IMR-90 (cell line): ENCODE data around the gene SDK1. TPM values are rescaled to one million over a fixed set of nuclear protein-coding genes. Genes with fewer than 3 reads are reported as not detected.
A peak's percentile ranks its signal among the peaks of the same experiment; 100 is the strongest.

Experiments
- ATAC-seq: fragments of 200-7000 bp; cut with Tn5 transposase; 2 replicates; pipeline ENCODE4 v1.9.1; 2020; ENCODE audit warnings: low read depth, mild to moderate bottlenecking, moderate library complexity
- BruUV-seq: library from RNA; stranded (reverse); fragments of 400-500 nt; replicated peaks from 2 replicates; lab custom pipeline; 2021; lab: Mats Ljungman, UMichigan
- CTCF ChIA-PET: fragments of 300-600 bp; formaldehyde crosslinking; extraction: SDS; loops from one replicate; lab custom pipeline; 2021; ENCODE audit warnings: antibody characterized with exemption; lab: Yijun Ruan, JAX
- POLR2A ChIA-PET: fragments of 300-600 bp; sonication (Branson Sonifier 250); formaldehyde crosslinking; loops from one replicate; lab custom pipeline; 2022; ENCODE audit warnings: antibody characterized with exemption; ENCODE audit not compliant: unreplicated experiment; lab: Charles Lee
- DNase-seq: peaks from one replicate; pipeline ENCODE4 v3.0.0; 2013
- H2AFZ ChIP-seq: replicated peaks from 2 replicates; pipeline ENCODE3; 2013; ENCODE audit warnings: low read length, mild to moderate bottlenecking; ENCODE audit not compliant: poor library complexity
- H2AK5ac ChIP-seq: 2 replicates; pipeline ENCODE4 v1.6.1; 2013; ENCODE audit warnings: low read depth, low read length, inconsistent platforms
- H2AK9ac ChIP-seq: replicated peaks from 2 replicates; pipeline ENCODE3; 2013; ENCODE audit warnings: mild to moderate bottlenecking, low read depth, low read length, moderate library complexity; ENCODE audit not compliant: poor library complexity
- H2BK120ac ChIP-seq: 2 replicates; pipeline ENCODE4 v1.6.1; 2013; ENCODE audit warnings: low read depth, low read length, inconsistent platforms
- H2BK15ac ChIP-seq: 3 replicates; pipeline ENCODE4 v1.6.1; 2013; ENCODE audit warnings: low read depth, low read length, inconsistent platforms
- H2BK20ac ChIP-seq: 2 replicates; pipeline ENCODE4 v1.6.1; 2013; ENCODE audit warnings: low read depth, mild to moderate bottlenecking, inconsistent platforms, low read length, moderate library complexity
- H2BK5ac ChIP-seq: 2 replicates; pipeline ENCODE4 v1.6.1; 2013; ENCODE audit warnings: mild to moderate bottlenecking, low read depth, low read length, inconsistent platforms; ENCODE audit not compliant: poor library complexity, severe bottlenecking
- H3K14ac ChIP-seq: replicated peaks from 2 replicates; pipeline ENCODE4 v1.6.1; 2013; ENCODE audit warnings: low read depth, low read length, inconsistent platforms
- H3K18ac ChIP-seq: 2 replicates; pipeline ENCODE4 v1.6.1; 2013; ENCODE audit warnings: low read depth, low read length, control low read depth
- H3K23ac ChIP-seq: 2 replicates; pipeline ENCODE4 v1.6.1; 2013; ENCODE audit warnings: low read depth, low read length, inconsistent platforms
- H3K27ac ChIP-seq: 2 replicates; pipeline ENCODE4 v1.5.1; 2013; ENCODE audit warnings: mild to moderate bottlenecking, control low read depth, low read length; ENCODE audit not compliant: insufficient read depth
- H3K27me3 ChIP-seq: 2 replicates; pipeline ENCODE4 v1.6.1; 2013; ENCODE audit warnings: low read length; ENCODE audit not compliant: control insufficient read depth, insufficient read depth
- H3K36me3 ChIP-seq: 2 replicates; pipeline ENCODE4 v1.6.1; 2013; ENCODE audit warnings: low read length, mixed read lengths; ENCODE audit not compliant: control insufficient read depth, insufficient read depth
- H3K4ac ChIP-seq: 2 replicates; pipeline ENCODE4 v1.6.1; 2013; ENCODE audit warnings: low read depth, low read length, inconsistent platforms
- H3K4me1 ChIP-seq: 2 replicates; pipeline ENCODE4 v1.6.1; 2013; ENCODE audit warnings: low read length, mixed read lengths; ENCODE audit not compliant: control insufficient read depth, insufficient read depth
- H3K4me2 ChIP-seq: 2 replicates; pipeline ENCODE4 v1.6.1; 2013; ENCODE audit warnings: low read depth, mild to moderate bottlenecking, control low read depth, low read length, moderate library complexity
- H3K4me3 ChIP-seq: 2 replicates; pipeline ENCODE4 v1.5.1; 2013; ENCODE audit warnings: low read depth, mild to moderate bottlenecking, control low read depth, low read length, moderate library complexity; ENCODE audit not compliant: insufficient read depth
- H3K56ac ChIP-seq: 2 replicates; pipeline ENCODE4 v1.6.1; 2013; ENCODE audit warnings: low read length, inconsistent platforms; ENCODE audit not compliant: insufficient read depth; ENCODE audit errors: extremely low read depth
- H3K79me1 ChIP-seq, 2 experiments: 2 replicates each; pipeline ENCODE4 v1.6.1; 2013; ENCODE audit warnings: low read length in 2 of 2, inconsistent platforms in 1 of 2, low read depth in 1 of 2
- H3K9ac ChIP-seq: 2 replicates; pipeline ENCODE4 v1.6.1; 2013; ENCODE audit warnings: low read depth, low read length, control low read depth
- H3K9me1 ChIP-seq: 2 replicates; pipeline ENCODE4 v1.6.1; 2013; ENCODE audit warnings: low read length, inconsistent platforms; ENCODE audit not compliant: insufficient read depth
- H3K9me3 ChIP-seq: 2 replicates; pipeline ENCODE4 v1.6.1; 2013; ENCODE audit warnings: low read length; ENCODE audit not compliant: control insufficient read depth, insufficient read depth
- H4K20me1 ChIP-seq: 2 replicates; pipeline ENCODE4 v1.6.1; 2013; ENCODE audit warnings: low read length, inconsistent platforms; ENCODE audit not compliant: insufficient read depth
- H4K5ac ChIP-seq: 2 replicates; pipeline ENCODE4 v1.6.1; 2013; ENCODE audit warnings: mild to moderate bottlenecking, low read depth, low read length, control low read depth
- H4K8ac ChIP-seq, 2 experiments: 2 replicates each; pipeline ENCODE4 v1.6.1; 2013; ENCODE audit warnings: low read depth in 2 of 2, low read length in 2 of 2, control low read depth in 1 of 2, inconsistent platforms in 1 of 2
- H4K91ac ChIP-seq: 2 replicates; pipeline ENCODE4 v1.6.1; 2013; ENCODE audit warnings: low read depth, low read length, inconsistent platforms; ENCODE audit not compliant: insufficient read depth
- BHLHE40 ChIP-seq: fragments of 150-350 bp; IDR thresholded peaks from 2 replicates; pipeline ENCODE4 v1.6.1; 2016; ENCODE audit warnings: mild to moderate bottlenecking, low read depth, low read length
- CEBPB ChIP-seq: IDR thresholded peaks from 2 replicates; pipeline ENCODE4 v1.6.1; 2012; ENCODE audit warnings: low read depth, low read length, improper control_type of control experiment
- CHD1 ChIP-seq: IDR thresholded peaks from 2 replicates; pipeline ENCODE4 v1.6.1; 2012; ENCODE audit warnings: low read depth, low read length, improper control_type of control experiment
- FOS ChIP-seq: fragments of 150-350 bp; IDR thresholded peaks from 2 replicates; pipeline ENCODE4 v1.6.1; 2016; ENCODE audit warnings: low read depth, low read length
- NFE2L2 ChIP-seq: fragments of 150-350 bp; IDR thresholded peaks from 2 replicates; pipeline ENCODE4 v1.6.1; 2016; ENCODE audit warnings: low read depth, mild to moderate bottlenecking, low read length
- POLR2A ChIP-seq: IDR thresholded peaks from 2 replicates; pipeline ENCODE4 v1.6.1; 2012; ENCODE audit warnings: mild to moderate bottlenecking, low read depth, low read length
- RAD21 ChIP-seq: IDR thresholded peaks from 2 replicates; pipeline ENCODE4 v1.6.1; 2012; ENCODE audit warnings: low read length, improper control_type of control experiment
- RFX5 ChIP-seq: IDR thresholded peaks from 2 replicates; pipeline ENCODE4 v1.8.0; 2012; ENCODE audit warnings: low read depth, mild to moderate bottlenecking, low read length, moderate library complexity
- WGBS, 2 experiments: methylation state at CpG; one replicate each; pipeline versions ENCODE4 v1.1.5 to v1.1.7; 2013; ENCODE audit warnings: missing lambda C conversion rate in 2 of 2; ENCODE audit not compliant: insufficient read length in 1 of 2; ENCODE audit errors: extremely low coverage in 2 of 2; 5-methylcytosine and 5-hydroxymethylcytosine counted together
- dilution Hi-C: fragments of 300-500 bp; cut with HindIII; formaldehyde crosslinking; loops from one replicate; pipeline ENCODE4 v1.14.3; 2018; ENCODE audit warnings: low sequenced_read_pairs; ENCODE audit not compliant: unreplicated experiment
- in situ Hi-C: fragments of 300-500 bp; cut with MboI; formaldehyde crosslinking; loops from 3 replicates; pipeline ENCODE4 v1.14.3; 2019; ENCODE audit warnings: low sequenced_read_pairs, inconsistent platforms, mixed read lengths
- intact Hi-C: fragments of 100-400 bp; cut with micrococcal nuclease; formaldehyde crosslinking; loops from 2 replicates; pipeline ENCODE4 v1.10.0; 2022
- polyA plus RNA-seq, 3 experiments: library from polyadenylated mRNA; depleted of rRNA; stranded (reverse); fragments of >200 nt; gene quantifications; 2 replicates each; pipeline ENCODE4 v1.2.3, GENCODE V29; 2012; ENCODE audit warnings: low replicate concordance in 1 of 3
- total RNA-seq: library from RNA; depleted of rRNA; stranded (reverse); fragments of >200 nt; gene quantifications from 2 replicates; pipeline ENCODE4 v1.2.3, GENCODE V29; 2012
- TF ChIP-seq, protein P1 (sequence below): fragments of 150-350 bp; IDR thresholded peaks from 2 replicates; pipeline ENCODE4 v1.6.1; 2017; ENCODE audit warnings: mild to moderate bottlenecking, antibody characterized with exemption, low read length, low read depth
- TF ChIP-seq, protein P2 (sequence below): conservative IDR thresholded peaks from 2 replicates; pipeline ENCODE4 v1.5.1; 2012; ENCODE audit warnings: mild to moderate bottlenecking, low read depth, low read length, improper control_type of control experiment
- TF ChIP-seq, protein P3 (sequence below): fragments of 150-350 bp; IDR thresholded peaks from 2 replicates; pipeline ENCODE4 v1.6.1; 2016; ENCODE audit warnings: low read depth, mild to moderate bottlenecking, low read length, moderate library complexity, borderline replicate concordance

SDK1 gene
- total and polyA plus RNA-seq, 2 of the 4 experiments (the other 2 are of a cell fraction): 1.5 to 1.6 TPM

DNA sequence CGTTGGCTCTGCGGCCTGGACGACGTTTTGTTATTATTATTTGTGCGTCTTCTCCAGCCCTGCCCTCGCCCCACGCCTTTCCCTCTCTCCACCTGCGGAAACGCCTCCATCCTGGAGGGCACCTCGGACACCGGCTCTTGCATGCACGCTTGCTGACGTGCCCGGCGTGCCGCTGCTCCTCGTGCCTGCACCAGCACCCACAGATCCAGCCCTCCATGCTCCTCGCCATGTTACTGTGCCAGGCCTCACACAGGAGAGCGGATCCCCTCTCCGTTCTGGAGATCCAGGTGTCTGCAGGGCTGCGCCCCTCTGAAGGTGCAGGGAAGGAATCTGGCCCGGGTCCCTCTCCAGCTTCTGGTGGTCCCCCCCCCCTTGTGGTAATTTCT is 1007.1 kb downstream of the SDK1 start:
- Histone ChIP-seq H4K91ac (no peak overlapping the region), H2BK5ac (no peak overlapping the region), H2BK20ac (no peak overlapping the region), H3K9me3 (peaks cover 23% of the 10 kb centered on the region), H3K4me3 (no peak overlapping the region), H4K5ac (no peak overlapping the region), H3K23ac (no peak overlapping the region), H3K4me2 (no peak overlapping the region), H2BK120ac (no peak overlapping the region), H4K8ac (no peak overlapping the region), H3K9me1 (no peaks in the 10 kb centered on the region), H2AK9ac (no peak overlapping the region), H3K4ac (no peak overlapping the region), H3K56ac (no peak overlapping the region), H2AK5ac (no peak overlapping the region), H3K79me1 (no peaks in the 10 kb centered on the region), H3K27me3 (no peaks in the 10 kb centered on the region), H3K18ac (no peak overlapping the region), H4K20me1 (no peaks in the 10 kb centered on the region), H3K36me3 (no peaks in the 10 kb centered on the region), H2BK15ac (no peak overlapping the region), H3K9ac (no peak overlapping the region), H2AFZ (peak overlapping the region; percentile 63), H3K27ac (no peak overlapping the region), H3K14ac (no peak overlapping the region), H3K4me1 (no peaks in the 10 kb centered on the region)
- ChIA-PET CTCF (no interaction called here), POLR2A (no interaction called here)
- dilution Hi-C loops (no loop called here), intact Hi-C loops (no loop called here), in situ Hi-C loops (no loop called here)
- ATAC-seq (no peak), DNase-seq (no peak)
- WGBS, 2 experiments: 81% methylated on average over 10 of the region's 22 CpGs; no CpG with 5 or more reads in 1 of the 2 experiments
- no TSS peak for BruUV-seq
- TF ChIP-seq, protein P1, sequence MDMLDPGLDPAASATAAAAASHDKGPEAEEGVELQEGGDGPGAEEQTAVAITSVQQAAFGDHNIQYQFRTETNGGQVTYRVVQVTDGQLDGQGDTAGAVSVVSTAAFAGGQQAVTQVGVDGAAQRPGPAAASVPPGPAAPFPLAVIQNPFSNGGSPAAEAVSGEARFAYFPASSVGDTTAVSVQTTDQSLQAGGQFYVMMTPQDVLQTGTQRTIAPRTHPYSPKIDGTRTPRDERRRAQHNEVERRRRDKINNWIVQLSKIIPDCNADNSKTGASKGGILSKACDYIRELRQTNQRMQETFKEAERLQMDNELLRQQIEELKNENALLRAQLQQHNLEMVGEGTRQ: no peak
- TF ChIP-seq POLR2A (no peak), CEBPB (no peak), BHLHE40 (no peak), NFE2L2 (no peak), FOS (no peak), RAD21 (no peak), CHD1 (no peak), RFX5 (no peak)
- TF ChIP-seq, protein P2, sequence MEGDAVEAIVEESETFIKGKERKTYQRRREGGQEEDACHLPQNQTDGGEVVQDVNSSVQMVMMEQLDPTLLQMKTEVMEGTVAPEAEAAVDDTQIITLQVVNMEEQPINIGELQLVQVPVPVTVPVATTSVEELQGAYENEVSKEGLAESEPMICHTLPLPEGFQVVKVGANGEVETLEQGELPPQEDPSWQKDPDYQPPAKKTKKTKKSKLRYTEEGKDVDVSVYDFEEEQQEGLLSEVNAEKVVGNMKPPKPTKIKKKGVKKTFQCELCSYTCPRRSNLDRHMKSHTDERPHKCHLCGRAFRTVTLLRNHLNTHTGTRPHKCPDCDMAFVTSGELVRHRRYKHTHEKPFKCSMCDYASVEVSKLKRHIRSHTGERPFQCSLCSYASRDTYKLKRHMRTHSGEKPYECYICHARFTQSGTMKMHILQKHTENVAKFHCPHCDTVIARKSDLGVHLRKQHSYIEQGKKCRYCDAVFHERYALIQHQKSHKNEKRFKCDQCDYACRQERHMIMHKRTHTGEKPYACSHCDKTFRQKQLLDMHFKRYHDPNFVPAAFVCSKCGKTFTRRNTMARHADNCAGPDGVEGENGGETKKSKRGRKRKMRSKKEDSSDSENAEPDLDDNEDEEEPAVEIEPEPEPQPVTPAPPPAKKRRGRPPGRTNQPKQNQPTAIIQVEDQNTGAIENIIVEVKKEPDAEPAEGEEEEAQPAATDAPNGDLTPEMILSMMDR: no peak
- TF ChIP-seq, protein P3, sequence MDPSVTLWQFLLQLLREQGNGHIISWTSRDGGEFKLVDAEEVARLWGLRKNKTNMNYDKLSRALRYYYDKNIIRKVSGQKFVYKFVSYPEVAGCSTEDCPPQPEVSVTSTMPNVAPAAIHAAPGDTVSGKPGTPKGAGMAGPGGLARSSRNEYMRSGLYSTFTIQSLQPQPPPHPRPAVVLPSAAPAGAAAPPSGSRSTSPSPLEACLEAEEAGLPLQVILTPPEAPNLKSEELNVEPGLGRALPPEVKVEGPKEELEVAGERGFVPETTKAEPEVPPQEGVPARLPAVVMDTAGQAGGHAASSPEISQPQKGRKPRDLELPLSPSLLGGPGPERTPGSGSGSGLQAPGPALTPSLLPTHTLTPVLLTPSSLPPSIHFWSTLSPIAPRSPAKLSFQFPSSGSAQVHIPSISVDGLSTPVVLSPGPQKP: no peak
